HG02678 (cell line): ENCODE data around the gene ZNF74.
"Not testable (repeated sequence)": the region's sequence is repeated elsewhere in the genome, so short reads cannot be mapped to it uniquely, and the experiment has no call there.

Experiments
- ATAC-seq: cut with Tn5 transposase; IDR thresholded peaks from one replicate; pipeline ENCODE4 v1.9.1; 2021; ENCODE audit warnings: mild to moderate bottlenecking, moderate library complexity; ENCODE audit not compliant: unreplicated experiment

ZNF74 gene

DNA sequence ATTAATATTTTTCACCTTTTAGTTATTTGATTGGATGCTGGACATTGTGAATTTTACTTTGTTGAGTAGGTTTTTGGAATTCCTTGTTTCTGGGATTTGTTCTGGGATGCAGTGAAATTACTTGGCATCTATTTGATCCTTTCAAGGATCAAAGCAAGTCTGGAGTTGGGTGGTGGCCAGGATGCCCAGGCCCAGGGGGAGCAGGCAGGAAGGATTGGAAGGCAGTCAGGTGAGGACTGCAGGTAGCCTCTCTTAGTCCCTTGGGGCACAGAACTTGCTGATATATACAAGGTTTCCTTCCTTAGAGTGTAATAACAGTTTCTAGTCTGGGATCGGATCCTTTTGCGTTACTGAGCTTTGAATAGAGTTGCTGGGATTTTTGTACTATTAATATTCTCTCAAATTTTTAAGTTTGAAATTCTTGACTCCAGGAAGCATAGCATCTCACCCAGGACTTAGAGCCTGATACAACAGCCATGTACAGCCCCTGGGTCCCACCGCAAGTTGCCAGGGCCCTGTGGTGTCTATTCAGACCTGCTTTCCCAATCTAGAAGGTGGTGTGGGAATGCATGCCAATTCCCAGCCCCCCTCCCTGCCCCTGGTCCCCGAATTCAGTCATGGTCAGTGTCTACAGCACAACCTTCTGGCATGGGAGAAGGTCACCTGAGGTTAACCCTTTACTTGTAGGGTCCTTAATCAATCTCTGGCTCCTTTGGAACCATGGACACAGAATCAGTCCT lies 6.1 kb downstream of the ZNF74 start:
- ATAC-seq: no peak

DNA sequence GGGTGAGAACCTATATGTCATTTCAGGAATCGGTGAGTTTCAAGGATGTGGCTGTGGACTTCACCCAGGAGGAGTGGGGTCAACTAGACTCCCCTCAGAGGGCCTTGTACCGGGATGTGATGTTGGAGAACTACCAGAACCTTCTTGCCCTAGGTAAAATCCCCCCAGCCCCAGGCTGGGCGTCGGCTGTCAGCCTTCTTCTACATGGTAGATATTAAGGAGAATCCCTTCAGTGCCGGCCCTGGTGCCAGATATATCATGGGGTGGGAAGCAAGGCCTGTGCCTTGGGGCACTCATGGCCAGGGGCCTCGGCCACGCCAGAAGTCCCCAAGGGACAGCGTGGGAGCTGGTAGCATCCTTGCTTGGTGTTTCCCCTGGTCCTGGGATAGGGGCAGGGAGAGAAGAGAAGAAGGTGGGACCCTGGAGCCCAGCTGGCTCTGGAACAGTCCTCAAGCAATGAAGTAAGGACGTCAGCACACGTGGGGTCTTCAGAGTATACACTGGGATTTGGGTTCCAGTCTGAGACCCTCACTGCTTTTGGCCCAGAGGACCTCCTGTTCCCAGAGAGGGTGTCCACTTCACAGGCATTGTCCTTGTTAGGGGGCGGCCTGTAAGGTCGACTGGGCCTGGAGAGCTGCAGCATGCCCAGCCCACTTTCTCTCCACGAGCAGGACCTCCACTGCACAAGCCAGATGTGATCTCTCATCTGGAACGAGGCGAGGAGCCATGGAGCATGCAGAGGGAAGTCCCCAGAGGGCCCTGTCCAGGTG lies 6.8 kb downstream of the ZNF74 start:
- ATAC-seq: no peak

DNA sequence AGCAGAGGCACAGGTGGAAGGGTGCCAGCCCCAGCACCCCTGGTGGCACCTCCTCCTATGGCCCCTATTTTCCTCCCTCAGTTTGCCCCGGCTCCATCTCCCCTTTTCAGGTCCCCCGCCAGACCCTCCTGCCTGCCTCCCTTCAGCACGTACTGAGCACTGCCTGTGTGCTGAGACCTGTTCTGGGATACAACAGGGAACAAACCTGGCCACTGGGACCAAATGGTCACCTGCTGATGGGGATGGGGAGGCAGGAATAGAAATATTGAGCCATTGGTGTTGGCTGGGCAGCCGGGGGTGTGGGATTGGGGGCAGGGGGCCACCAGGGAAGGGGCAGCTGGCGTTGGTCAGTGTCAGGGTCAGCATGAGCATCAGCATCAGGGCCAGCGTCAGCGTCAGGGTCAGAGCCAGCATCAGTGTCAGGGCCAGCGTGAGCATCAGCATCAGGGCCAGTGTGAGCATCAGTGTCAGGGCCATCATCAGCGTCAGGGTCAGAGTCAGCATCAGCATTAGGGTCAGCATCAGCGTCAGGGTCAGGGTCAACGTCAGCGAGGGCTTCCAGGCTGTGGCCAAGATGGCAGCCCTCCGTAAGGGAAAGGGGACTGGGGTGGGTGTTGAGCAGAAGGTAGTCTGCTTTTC lies 7.5 kb downstream of the ZNF74 start:
- ATAC-seq: no peak

DNA sequence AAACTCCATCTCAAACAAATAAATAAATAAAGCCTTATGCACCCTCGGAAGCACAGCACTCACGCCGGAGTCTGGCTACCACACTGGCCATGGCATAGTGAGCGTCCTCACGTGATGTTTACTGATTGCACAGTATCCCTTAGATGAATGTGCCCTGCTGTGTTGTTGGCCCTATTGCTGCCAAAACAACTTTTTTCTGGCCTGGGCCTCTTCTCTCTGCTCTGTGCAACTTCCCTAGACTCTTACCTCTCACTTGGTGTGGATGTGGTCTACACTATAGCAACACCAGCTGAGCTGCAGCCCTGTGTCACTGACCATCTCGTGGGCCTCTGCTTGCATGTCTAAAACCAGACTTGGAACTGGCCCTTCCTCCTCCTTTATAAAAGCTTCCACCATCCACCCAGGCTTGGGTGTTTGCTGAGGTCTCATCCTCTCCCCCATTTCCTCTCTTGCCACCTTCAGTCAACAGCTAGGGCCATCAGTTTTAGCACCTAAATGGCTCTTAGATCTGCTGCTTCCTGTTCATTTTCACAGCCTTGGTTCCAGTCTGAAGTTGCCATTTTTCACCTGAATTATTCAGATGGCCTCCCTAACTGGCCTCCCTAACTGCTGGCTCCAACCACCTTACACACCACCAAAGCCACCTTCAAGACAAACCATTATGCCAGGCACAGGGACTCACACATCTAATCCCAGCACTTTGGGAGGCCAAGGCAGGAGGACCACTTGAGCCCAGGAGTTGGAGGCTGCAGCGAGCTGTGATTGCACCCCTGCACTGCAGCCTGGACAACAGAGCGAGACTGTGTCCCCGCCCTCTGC lies 9.2 kb downstream of the ZNF74 start:
- no peak for ATAC-seq

DNA sequence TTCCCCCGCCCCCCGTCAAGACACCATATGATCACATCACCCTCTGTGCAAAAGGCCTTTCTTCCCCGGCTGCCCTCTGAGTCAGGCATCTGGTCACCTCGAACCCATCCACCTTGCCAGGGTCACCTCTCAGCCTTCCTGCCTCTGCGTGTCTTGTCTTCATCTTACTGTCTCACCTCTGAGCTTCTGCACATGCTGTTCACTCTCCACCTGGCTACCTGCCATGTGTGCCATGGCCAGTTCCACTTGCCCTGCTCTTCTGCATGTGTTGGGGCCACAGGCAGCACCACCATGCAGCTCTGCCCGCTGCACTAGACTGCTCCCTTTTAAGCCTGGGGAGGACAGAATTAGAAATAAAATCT lies 9.8 kb downstream of the ZNF74 start:
- no peak for ATAC-seq

DNA sequence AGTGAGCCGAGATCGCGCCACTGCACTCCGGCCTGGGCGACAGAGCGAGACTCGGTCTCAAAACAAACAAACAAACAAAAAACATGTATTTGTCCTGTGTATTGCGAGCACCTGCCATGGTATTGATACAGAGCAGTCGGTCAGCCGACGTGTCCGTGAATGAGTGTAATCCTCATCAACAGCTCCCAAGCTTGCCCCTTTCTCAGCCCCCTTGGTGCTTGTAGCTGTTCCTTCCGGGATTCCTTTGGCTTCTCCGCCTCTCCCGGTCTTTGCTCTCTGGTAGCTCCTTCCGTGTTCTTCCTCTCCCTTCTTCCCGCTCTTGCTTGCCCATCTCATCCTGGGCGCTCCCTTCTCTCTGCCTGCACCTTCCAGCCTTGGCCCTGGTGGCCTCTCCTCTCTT lies 10.9 kb downstream of the ZNF74 start:
- ATAC-seq: no peak

DNA sequence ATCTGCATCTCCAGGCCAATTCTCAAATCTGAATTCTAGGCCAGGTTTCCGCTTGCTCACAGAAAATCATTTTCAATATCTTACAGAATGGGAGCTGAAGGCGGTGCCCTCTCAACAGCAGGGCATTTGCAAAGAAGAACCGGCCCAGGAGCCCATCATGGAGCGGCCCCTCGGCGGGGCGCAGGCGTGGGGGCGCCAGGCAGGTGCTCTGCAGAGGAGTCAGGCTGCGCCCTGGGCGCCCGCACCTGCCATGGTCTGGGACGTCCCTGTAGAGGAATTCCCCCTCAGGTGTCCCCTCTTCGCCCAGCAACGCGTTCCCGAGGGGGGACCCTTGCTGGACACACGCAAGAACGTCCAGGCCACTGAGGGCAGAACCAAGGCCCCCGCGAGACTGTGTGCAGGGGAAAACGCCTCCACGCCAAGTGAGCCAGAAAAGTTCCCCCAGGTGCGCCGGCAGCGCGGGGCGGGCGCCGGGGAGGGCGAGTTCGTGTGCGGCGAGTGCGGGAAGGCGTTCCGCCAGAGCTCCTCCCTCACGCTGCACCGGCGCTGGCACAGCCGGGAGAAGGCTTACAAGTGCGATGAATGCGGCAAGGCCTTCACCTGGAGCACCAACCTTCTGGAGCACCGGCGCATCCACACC lies 11.5 kb downstream of the ZNF74 start:
- no peak for ATAC-seq

DNA sequence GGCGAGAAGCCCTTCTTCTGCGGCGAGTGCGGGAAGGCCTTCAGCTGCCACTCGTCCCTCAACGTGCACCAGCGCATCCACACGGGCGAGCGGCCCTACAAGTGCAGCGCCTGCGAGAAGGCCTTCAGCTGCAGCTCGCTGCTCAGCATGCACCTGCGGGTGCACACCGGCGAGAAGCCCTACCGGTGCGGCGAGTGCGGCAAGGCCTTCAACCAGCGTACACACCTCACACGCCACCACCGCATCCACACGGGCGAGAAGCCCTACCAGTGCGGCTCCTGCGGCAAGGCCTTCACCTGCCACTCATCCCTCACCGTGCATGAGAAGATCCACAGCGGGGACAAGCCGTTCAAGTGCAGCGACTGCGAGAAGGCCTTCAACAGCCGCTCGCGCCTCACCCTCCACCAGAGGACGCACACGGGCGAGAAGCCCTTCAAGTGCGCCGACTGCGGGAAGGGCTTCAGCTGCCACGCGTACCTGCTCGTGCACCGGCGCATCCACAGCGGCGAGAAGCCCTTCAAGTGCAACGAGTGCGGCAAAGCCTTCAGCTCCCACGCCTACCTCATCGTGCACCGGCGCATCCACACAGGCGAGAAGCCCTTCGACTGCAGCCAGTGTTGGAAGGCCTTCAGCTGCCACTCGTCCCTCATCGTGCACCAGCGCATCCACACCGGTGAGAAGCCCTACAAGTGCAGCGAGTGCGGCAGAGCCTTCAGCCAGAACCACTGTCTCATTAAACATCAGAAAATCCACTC lies 12.2 kb downstream of the ZNF74 start:
- ATAC-seq: no peak

DNA sequence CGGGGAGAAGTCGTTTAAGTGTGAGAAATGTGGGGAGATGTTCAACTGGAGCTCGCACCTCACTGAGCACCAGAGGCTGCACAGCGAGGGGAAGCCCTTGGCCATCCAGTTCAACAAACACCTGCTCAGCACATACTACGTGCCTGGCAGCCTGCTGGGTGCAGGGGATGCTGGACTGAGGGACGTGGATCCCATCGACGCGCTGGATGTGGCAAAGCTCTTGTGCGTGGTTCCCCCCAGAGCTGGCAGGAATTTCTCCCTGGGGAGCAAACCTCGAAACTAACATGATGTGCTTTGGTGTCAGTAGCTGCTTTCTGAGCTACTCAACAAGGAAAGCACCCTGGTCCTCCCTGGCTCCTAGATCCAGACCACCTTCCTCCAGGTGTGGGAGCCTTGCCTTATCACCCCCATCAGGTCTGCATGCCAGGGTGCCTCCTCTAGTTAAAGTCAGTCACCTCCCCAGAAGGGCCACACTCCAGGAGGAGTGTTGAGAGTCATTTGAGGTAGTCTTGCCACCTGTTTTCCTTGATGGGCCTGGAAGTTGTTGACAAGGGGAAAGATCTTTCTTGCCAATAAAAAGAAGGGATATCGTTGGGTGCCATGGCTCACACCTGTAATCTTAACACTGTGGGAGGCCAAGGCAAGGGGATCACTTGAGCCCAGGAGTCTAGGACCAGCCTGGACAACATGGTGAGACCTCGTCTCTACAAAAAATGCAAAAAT lies 12.9 kb downstream of the ZNF74 start:
- no peak for ATAC-seq

DNA sequence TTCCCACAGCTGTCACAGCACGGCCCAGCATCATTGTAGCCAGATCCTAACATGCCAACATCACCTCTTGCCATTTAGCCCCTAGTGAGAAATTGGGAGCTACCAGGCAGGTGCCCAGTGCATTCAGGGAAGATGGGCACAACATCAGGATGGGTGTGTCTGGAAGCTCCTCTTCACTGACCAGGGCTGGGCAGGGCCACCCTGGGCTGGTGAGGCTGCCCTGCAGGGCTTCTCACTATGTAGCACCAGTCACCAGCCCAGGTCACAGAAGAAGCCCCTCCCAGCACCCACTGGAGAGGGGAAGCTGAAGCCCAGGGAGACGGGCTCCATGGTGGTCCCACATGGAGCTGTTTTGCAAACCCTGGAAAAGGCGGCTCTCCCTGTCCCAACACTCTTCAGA lies 13.9 kb downstream of the ZNF74 start:
- ATAC-seq: no peak

DNA sequence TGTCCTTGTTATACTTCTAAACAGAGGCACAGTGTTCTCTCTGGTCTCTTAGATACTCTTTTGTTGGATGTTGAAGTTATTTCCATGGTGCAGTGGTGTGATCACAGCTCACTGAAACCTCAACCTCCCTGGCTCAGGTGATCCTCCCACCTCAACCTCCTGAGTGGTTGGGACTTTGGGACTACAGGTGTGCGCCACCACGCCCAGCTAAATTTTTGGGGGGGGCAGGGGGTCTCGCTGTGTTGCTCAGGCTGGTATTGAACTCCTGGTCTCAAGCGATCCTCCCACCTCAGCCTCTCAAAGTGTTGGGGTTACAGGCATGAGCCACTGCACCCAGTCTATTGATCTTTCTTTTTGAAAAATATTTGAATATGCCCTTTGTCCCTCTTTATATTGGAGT lies 14.9 kb downstream of the ZNF74 start:
- no peak for ATAC-seq

DNA sequence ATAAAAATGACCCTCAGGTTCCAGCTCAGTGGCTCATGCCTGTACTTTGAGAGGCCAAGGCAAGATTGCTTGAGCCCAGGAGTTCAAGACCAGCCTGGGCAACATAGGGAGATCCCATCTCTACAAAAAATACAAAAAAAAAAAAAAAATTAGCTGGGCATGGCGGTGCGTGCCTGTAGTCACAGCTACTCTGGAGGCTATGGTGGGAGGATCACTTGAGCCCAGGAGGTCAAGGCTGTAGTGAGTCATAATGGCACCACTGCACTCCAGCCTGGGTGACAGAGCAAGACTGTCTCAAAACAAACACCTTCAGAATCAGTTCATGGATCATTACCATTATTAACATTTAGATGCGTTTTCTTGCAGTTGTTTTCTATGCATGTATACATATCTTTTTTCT lies 15.4 kb downstream of the ZNF74 start:
- ATAC-seq: not testable (repeated sequence)

DNA sequence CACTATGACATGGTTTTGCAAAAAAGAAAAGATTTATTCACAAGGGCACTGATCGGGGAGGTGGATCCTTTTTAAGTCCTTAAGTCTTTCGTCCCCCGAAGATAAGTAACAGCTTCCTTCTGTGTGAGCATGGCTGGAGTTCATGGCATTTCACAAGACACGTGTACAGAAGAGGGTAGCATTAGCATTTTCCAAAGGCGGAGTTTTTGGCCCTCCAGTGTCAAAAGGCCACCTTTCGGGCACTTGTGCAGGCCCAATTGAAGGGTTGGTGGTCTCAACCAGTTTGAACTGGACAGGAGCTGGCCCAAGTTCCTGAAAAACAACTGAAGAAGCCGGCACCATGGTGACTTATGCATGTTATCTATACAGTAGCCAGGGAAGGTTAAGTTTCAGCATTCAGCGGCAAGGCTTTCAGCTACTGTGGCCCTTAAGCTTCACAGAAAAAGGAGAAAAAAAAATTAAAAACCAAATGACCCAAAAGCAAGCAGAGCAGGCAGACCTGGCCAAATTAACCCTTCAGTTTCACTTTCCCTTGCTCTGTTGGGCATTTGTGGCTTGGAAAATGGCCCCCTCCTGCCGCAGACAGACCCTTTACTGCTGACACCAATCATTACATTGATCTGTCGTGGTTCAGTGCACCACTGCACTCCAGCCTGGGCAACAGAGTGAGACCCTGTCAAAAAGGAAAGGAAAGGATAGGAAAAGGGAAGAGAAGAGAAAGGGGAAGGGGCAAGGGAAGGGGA lies 18.7 kb downstream of the ZNF74 start:
- ATAC-seq: no peak

DNA sequence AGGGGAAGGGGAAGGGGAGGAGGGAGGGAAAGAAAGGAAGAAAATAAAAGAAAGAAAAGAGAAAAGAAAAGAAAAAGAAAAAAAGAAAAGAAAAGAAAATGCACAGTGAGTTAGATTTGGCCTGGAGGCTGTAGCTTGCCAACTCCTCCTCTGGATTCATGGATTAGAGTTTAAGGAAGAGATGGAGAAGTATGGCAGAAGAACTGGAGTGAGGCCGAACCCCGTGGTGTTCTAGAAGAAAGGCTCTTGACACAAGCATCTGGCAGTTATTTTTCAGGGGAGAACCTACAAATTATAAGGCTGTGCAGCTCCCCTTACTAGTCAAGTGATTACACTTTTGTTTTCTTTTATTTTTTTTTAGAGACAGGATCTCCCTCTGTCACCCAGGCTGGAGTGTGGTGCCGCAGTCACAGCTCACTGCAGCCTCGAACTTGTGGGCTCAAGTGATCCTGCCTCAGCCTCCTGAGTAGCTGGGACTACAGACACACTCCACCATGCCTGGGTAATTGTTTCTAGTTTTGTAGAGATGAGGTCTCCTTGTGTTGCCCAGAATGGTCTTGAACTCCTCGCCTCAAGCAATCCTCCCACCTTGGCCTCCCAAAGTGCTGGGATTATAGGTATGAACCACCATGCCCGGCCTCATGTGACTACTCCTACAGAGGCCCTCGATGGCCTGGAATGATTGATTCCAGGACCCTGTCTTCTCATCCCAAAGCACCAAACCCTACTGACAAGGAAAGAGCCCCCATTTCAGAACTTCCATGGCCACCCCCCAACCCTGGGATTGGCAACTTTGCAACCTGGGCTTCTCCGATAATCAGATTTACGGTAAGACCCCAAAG lies 19.5 kb downstream of the ZNF74 start:
- ATAC-seq: no peak

DNA sequence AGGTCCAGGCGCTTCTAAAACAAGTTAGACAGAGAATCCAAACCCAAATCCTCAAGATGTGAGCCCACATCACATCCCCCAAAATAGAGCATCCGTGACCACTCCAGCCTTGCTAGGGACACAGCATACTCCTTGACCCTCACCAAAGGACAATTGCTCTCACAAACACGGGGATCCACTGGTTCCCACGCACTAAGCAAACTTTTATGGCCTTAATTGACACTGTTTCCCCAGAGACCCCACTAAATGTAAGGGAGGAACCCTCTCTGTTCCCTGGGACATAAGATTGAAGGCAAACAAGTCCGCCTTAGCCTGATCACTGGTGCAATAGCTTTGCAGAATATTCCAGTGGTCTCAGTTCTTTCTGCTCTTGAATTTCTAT lies 20.1 kb downstream of the ZNF74 start:
- ATAC-seq: no peak

DNA sequence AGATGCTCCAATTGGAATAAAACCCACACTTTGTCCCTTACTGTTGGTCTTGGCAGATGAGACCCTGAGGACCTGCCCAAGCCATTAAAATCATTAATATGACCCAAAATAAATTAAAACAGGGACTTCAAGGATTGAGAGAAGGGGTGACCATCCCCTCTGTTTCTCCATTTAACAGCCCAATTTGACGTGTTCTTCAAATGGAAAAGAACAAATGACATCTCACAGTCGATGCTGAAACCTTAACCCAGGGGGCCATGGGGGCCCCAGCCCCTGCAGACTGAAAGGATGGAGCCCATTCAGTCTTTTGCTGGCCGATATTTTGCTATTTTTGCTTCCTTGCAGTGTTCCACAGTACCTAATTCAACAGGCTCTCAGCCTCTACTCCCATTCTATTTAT lies 20.5 kb downstream of the ZNF74 start:
- ATAC-seq: no peak

DNA sequence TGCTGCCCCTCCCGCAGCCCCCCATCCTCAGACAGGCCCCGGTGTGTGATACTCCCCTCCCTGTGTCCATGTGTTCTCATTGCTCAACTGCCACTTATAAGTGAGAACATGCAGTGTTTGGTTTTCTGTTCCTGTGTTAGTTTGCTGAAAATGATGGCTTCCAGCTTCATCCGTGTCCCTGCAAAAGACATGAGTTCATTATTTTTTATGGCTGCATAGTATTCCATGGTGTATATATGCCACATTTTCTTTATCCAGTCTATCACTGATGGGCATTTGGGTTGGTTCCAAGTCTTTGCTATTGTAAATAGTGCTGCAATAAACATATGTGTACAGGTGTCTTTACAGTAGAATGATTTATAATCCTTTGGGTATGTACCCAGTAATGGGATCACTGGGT lies 21.3 kb downstream of the ZNF74 start:
- not testable (repeated sequence) for ATAC-seq

DNA sequence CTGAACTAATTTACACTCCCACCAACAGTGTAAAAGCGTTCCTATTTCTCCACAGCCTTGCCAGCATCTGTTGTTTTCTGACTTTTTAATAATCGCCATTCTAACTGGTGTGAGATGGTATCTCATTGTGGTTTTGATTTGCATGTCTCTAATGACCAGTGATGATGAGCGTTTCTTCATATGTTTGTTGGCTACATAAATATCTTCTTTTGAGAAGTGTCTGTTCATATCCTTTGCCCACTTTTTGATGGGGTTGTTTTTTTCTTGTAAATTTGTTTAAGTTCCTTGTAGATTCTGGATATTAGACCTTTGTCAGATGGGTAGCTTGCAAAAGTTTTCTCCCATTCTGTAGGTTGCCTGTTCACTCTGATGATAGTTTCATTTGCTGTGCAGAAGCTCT lies 21.7 kb downstream of the ZNF74 start:
- ATAC-seq: not testable (repeated sequence)
